ENCODE measurements around the gene ANKS6. TPM values are rescaled to one million over a fixed set of nuclear protein-coding genes. Genes with fewer than 3 reads are reported as not detected.

Gene ANKS6
- total RNA-seq, 1 donor from 2014 or later, result 16.6 TPM

DNA sequence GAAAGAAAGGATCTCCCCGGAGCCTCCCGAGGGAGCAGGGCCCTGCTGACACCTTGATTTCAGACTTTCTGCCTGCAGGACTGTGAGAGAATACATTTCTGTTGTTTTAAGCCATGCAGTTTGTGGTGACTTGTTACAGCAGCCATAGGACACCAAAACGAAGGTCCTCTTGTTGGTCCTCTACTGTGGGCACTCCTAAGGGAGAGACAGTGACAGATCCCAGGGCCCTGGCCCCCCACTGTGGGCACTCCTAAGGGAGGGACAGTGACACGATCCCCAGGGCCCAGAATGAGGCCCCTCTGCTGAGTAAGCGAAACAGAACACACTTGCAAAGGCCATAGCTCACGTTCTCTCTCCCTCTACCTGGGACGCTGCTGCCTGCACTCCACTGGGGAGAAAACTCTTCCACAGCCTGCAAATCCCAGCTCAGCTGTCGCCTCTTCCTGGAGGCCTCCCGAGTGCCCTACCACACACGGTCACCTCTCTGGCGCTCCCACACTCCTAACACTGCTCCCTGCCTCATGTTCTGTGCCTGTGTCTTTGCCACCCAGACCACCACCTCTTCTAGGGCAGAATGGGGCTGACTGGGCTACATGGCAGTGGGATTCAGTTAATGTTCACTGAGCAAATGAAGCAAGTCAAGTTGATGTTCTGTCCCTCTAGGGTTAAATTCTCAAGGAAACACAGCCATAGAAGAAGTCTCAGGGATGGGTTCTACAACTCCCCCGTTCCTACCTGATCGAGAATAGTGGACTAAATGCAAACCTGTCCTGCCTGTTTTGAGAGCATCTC lies 23.8 kb downstream of the ANKS6 start:
- H3K27ac Mint-ChIP-seq (ENCODE audit: unreplicated experiment), result no peak overlapping the region
- H3K4me3 Mint-ChIP-seq (ENCODE audit: unreplicated experiment), result no peak overlapping the region
- TF ChIP-seq, protein P1, sequence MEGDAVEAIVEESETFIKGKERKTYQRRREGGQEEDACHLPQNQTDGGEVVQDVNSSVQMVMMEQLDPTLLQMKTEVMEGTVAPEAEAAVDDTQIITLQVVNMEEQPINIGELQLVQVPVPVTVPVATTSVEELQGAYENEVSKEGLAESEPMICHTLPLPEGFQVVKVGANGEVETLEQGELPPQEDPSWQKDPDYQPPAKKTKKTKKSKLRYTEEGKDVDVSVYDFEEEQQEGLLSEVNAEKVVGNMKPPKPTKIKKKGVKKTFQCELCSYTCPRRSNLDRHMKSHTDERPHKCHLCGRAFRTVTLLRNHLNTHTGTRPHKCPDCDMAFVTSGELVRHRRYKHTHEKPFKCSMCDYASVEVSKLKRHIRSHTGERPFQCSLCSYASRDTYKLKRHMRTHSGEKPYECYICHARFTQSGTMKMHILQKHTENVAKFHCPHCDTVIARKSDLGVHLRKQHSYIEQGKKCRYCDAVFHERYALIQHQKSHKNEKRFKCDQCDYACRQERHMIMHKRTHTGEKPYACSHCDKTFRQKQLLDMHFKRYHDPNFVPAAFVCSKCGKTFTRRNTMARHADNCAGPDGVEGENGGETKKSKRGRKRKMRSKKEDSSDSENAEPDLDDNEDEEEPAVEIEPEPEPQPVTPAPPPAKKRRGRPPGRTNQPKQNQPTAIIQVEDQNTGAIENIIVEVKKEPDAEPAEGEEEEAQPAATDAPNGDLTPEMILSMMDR (IDR thresholded peaks at IDR 0.05), result no peak
- DNase-seq (ENCODE audit: extremely low spot score, unreplicated experiment), result peak; percentile 73
- peaks cover 38% of the 10 kb centered on the region for H3K36me3 Mint-ChIP-seq (ENCODE audit: unreplicated experiment)
- no peaks in the 10 kb centered on the region for H3K4me1 Mint-ChIP-seq (ENCODE audit: unreplicated experiment)
- H3K9me3 Mint-ChIP-seq (ENCODE audit: unreplicated experiment), result no peaks in the 10 kb centered on the region
- H3K27me3 Mint-ChIP-seq (ENCODE audit: unreplicated experiment), result no peaks in the 10 kb centered on the region

DNA sequence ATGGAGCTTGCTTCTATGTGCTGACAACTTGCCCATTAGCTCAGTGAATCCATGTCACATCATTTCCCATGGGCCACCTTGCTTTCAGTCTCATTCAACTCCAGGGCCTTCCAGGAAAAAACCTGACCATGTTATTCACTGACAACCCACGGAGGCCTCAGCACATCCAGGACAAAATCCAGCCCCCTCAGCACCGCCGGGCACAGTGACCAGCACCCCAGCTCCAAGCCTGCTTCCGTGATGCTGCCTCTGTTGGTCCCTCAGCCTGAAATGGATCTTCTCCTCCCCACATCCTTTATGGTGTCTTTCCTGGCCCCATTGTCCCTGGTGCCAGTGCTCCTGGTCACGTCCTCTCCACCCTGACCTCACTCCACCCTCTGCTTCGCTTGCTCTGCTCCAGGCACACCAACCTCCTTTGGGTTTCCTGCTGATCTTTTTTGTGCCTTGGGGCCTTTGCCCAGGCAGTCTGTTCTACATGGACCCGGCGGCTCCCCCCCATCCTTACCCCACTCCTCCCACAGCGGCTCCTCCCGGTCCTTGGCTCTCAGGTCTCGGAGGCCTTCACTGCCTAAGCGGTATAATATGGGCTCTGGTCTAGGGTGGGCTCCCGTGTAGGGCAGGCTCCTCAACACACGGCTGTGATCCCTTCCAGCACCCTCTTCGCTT lies 25.0 kb downstream of the ANKS6 start:
- no peak overlapping the region for H3K4me3 Mint-ChIP-seq (ENCODE audit: unreplicated experiment)
- H3K9me3 Mint-ChIP-seq (ENCODE audit: unreplicated experiment), result no peaks in the 10 kb centered on the region
- TF ChIP-seq, protein P1 (IDR thresholded peaks at IDR 0.05), result no peak
- no peak overlapping the region for H3K27ac Mint-ChIP-seq (ENCODE audit: unreplicated experiment)
- peaks cover 42% of the 10 kb centered on the region for H3K36me3 Mint-ChIP-seq (ENCODE audit: unreplicated experiment)
- H3K27me3 Mint-ChIP-seq (ENCODE audit: unreplicated experiment), result no peaks in the 10 kb centered on the region
- no peaks in the 10 kb centered on the region for H3K4me1 Mint-ChIP-seq (ENCODE audit: unreplicated experiment)
- no peak for DNase-seq (ENCODE audit: extremely low spot score, unreplicated experiment)

DNA sequence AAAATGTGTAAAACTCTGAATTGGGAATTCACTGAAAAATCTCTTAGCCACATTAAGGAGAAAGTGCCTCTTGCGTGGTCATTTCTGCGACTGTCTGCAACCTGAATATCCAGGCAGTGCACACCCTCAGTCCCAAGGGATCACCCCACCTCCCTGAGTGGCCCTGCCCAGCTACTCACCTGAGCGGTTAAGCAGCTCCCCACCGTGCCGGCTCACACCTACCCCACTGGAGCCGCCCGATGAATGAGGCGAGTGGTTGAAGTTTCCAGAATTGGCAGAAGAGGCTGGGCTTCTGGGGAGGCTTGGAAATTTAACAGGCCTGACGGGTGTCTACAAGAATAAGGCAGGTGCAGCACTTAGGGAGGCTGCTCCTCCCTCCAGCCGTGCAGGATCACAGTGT lies 25.6 kb downstream of the ANKS6 start:
- H3K27ac Mint-ChIP-seq (ENCODE audit: unreplicated experiment), result no peak overlapping the region
- no peaks in the 10 kb centered on the region for H3K27me3 Mint-ChIP-seq (ENCODE audit: unreplicated experiment)
- H3K4me1 Mint-ChIP-seq (ENCODE audit: unreplicated experiment), result no peaks in the 10 kb centered on the region
- peaks cover 42% of the 10 kb centered on the region for H3K36me3 Mint-ChIP-seq (ENCODE audit: unreplicated experiment)
- no peak for DNase-seq (ENCODE audit: extremely low spot score, unreplicated experiment)
- no peaks in the 10 kb centered on the region for H3K9me3 Mint-ChIP-seq (ENCODE audit: unreplicated experiment)
- TF ChIP-seq, protein P1 (IDR thresholded peaks at IDR 0.05), result no peak
- H3K4me3 Mint-ChIP-seq (ENCODE audit: unreplicated experiment), result no peak overlapping the region

DNA sequence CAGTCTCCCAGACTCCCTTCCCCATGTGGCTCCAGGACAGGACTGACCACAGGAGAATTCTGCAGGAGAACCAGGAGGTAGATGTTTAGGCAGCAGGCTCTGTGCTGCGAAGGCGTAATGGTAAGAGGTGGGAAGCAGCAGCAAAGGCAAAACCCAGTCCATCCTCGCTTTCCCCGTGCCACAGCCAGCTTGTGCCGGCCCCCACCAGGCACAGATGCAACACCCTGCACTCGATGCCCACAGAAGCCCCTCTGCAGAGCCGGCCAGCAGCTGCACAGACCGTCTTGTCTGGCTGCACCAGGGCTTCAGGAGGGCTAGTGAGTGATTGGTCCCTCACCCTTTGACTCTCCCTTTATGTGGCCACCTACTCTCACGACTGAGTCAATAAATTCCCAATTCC lies 28.0 kb downstream of the ANKS6 start:
- peaks cover 20% of the 10 kb centered on the region for H3K9me3 Mint-ChIP-seq (ENCODE audit: unreplicated experiment)
- DNase-seq (ENCODE audit: extremely low spot score, unreplicated experiment), result no peak
- peaks cover 57% of the 10 kb centered on the region for H3K36me3 Mint-ChIP-seq (ENCODE audit: unreplicated experiment)
- no peak overlapping the region for H3K27ac Mint-ChIP-seq (ENCODE audit: unreplicated experiment)
- H3K27me3 Mint-ChIP-seq (ENCODE audit: unreplicated experiment), result no peaks in the 10 kb centered on the region
- no peak overlapping the region for H3K4me3 Mint-ChIP-seq (ENCODE audit: unreplicated experiment)
- TF ChIP-seq, protein P1 (IDR thresholded peaks at IDR 0.05), result no peak
- peaks cover 6% of the 10 kb centered on the region for H3K4me1 Mint-ChIP-seq (ENCODE audit: unreplicated experiment)

DNA sequence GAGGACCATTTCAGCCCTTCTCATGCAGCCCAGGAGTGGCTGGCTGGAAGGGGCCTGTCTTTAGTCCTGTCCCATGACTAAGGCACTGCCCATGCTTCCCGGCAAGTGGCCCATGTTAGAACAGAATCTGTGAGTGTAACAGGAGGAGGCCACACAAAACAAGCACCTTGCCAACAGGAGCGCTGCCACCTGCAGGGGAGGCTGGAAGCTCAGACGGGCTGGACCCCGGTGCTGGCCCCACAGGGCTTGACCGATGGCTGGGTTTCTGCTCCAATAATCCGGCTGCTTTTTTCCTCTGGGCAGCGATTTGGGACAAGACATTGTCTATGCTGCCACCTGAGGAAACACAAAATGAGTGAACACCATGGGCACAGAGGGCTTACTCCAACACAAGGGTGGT lies 28.4 kb downstream of the ANKS6 start:
- no peak overlapping the region for H3K27ac Mint-ChIP-seq (ENCODE audit: unreplicated experiment)

More for the DNA sequence above, 28.4 kb downstream of the ANKS6 start:
- H3K36me3 Mint-ChIP-seq (ENCODE audit: unreplicated experiment), result peaks cover 56% of the 10 kb centered on the region
- TF ChIP-seq, protein P1 (IDR thresholded peaks at IDR 0.05), result no peak
- peaks cover 24% of the 10 kb centered on the region for H3K9me3 Mint-ChIP-seq (ENCODE audit: unreplicated experiment)
- no peak for DNase-seq (ENCODE audit: extremely low spot score, unreplicated experiment)
- no peaks in the 10 kb centered on the region for H3K27me3 Mint-ChIP-seq (ENCODE audit: unreplicated experiment)
- peaks cover 6% of the 10 kb centered on the region for H3K4me1 Mint-ChIP-seq (ENCODE audit: unreplicated experiment)
- H3K4me3 Mint-ChIP-seq (ENCODE audit: unreplicated experiment), result no peak overlapping the region
